ENCODE data around the gene CLNK.
"Not testable (repeated sequence)": the region's sequence is repeated elsewhere in the genome, so short reads cannot be mapped to it uniquely, and the experiment has no call there.

The CLNK gene

GRCh38 chr4:10577508-10578426 is 106.8 kb downstream of the CLNK start:
- TF ChIP-seq, protein P1, sequence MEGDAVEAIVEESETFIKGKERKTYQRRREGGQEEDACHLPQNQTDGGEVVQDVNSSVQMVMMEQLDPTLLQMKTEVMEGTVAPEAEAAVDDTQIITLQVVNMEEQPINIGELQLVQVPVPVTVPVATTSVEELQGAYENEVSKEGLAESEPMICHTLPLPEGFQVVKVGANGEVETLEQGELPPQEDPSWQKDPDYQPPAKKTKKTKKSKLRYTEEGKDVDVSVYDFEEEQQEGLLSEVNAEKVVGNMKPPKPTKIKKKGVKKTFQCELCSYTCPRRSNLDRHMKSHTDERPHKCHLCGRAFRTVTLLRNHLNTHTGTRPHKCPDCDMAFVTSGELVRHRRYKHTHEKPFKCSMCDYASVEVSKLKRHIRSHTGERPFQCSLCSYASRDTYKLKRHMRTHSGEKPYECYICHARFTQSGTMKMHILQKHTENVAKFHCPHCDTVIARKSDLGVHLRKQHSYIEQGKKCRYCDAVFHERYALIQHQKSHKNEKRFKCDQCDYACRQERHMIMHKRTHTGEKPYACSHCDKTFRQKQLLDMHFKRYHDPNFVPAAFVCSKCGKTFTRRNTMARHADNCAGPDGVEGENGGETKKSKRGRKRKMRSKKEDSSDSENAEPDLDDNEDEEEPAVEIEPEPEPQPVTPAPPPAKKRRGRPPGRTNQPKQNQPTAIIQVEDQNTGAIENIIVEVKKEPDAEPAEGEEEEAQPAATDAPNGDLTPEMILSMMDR (IDR thresholded peaks at IDR 0.05; ENCODE audit: low read depth, low read length): no peak
- DNase-seq (ENCODE audit: low read depth in 2 of 2): no peak
- no peak overlapping the region for H3K4me3 ChIP-seq (replicated peaks in 1 of 2; ENCODE audit: low read depth in 2 of 2, low read length in 2 of 2)

GRCh38 chr4:10577018-10577417 is 107.5 kb downstream of the CLNK start:
- H3K4me3 ChIP-seq (replicated peaks in 1 of 2; ENCODE audit: low read depth in 2 of 2, low read length in 2 of 2): no peak overlapping the region
- no peak for DNase-seq (ENCODE audit: low read depth in 2 of 2)
- TF ChIP-seq, protein P1 (IDR thresholded peaks at IDR 0.05; ENCODE audit: low read depth, low read length): no peak

- TF ChIP-seq, protein P1 (IDR thresholded peaks at IDR 0.05; ENCODE audit: low read depth, low read length): no peak
- no peak for DNase-seq (ENCODE audit: low read depth in 2 of 2)
- no peak overlapping the region for H3K4me3 ChIP-seq (replicated peaks in 1 of 2; ENCODE audit: low read depth in 2 of 2, low read length in 2 of 2)
Measured at GRCh38 chr4:10576236-10576635, 108.3 kb downstream of the CLNK start.

DNA sequence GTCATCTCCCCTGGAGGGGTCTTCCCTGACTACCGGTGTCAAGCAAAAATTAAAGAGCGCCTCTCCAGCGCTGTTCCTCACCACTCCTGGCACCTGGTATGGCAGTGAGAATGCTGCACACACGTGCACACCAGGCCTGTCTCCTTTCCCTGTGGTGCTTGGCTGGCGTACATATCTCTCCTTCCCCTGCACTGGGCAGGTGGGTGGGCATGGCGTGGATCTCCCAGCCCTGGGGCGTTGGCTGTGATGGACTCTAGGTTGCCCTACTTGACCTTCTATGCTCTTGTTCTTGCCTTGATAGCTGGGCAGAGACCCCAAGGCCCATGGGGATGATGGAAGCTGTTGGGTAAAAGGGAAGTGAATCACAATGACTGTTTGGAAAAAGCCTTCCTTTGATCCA is 109.2 kb downstream of the CLNK start:
- no peak for DNase-seq (ENCODE audit: low read depth in 2 of 2)
- TF ChIP-seq, protein P1 (IDR thresholded peaks at IDR 0.05; ENCODE audit: low read depth, low read length): no peak
- no peak overlapping the region for H3K4me3 ChIP-seq (replicated peaks in 1 of 2; ENCODE audit: low read depth in 2 of 2, low read length in 2 of 2)

- not testable (repeated sequence) for H3K4me3 ChIP-seq (replicated peaks in 1 of 2; ENCODE audit: low read depth in 2 of 2, low read length in 2 of 2); DNase-seq (ENCODE audit: low read depth in 2 of 2)
Measured at GRCh38 chr4:10574553-10574952, 110.0 kb downstream of the CLNK start.

DNA sequence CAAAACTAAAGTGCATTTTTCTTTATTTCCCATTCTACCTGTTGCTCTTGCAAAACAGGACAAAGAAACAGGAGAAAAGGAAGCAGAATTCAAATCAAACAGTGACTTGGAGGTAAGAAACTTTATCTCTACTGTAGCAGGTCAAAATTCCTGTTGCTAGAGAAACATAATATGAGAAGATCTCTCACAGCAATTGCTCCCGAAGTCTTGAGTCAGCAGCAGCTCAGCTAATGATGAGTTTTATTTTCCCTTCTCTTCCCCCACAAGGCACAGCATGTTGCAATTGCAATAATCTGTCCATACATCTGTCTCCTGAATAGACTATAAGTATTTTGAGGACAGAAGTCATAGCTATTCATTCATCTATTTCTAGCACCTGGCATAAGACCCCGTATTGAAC is 112.7 kb downstream of the CLNK start:
- no peak for DNase-seq (ENCODE audit: low read depth in 2 of 2)
- TF ChIP-seq, protein P1 (IDR thresholded peaks at IDR 0.05; ENCODE audit: low read depth, low read length): no peak
- no peak overlapping the region for H3K4me3 ChIP-seq (replicated peaks in 1 of 2; ENCODE audit: low read depth in 2 of 2, low read length in 2 of 2)

DNA sequence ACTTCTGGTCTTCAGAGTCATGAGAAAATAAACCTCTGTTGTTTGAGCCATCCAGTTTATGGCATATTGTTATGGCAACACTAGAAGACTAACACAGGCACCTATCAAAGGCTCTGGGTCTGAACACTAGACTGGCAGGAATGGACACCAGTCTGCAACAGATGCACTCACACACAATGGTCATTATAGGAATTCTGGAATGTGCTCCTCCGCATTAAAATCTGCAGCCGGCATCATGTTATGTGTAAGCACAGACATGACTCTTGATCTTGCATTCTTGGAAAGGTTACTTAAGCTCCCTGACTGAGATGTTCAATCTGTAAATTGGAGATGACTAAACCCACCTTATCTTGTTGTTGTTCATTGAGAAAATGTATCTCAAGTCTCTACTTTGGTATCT is 115.1 kb downstream of the CLNK start:
- no peak overlapping the region for H3K4me3 ChIP-seq (replicated peaks in 1 of 2; ENCODE audit: low read depth in 2 of 2, low read length in 2 of 2)
- TF ChIP-seq, protein P1 (IDR thresholded peaks at IDR 0.05; ENCODE audit: low read depth, low read length): no peak
- no peak for DNase-seq (ENCODE audit: low read depth in 2 of 2)
